NCI-H526 (cell line): Measurements from ENCODE around the gene STAM2.

ENCODE experiments used
- DNase-seq, 2 experiments: peaks; one replicate each; lab custom pipeline; 2025; lab: John Stamatoyannopoulos, UW

The STAM2 gene

GRCh38 chr2:152071092-152071491, 104.5 kb downstream of the STAM2 start:
- no peak for DNase-seq

GRCh38 chr2:152068226-152068625, 107.3 kb downstream of the STAM2 start:
- no peak for DNase-seq

GRCh38 chr2:152067823-152068222, 107.7 kb downstream of the STAM2 start:
- no peak for DNase-seq
